HepG2 (cell line): Measurements from ENCODE around the gene MAN2C1. TPM values are rescaled to one million over a fixed set of nuclear protein-coding genes. Genes with fewer than 3 reads are reported as not detected.

ENCODE experiments used
- polyA plus RNA-seq, 8 experiments: library from polyadenylated mRNA; depleted of rRNA in 3 of 8; stranded (reverse) in 7 of 8; unstranded in 1 of 8; fragments of >200 nt; fragmentation: Illumina TruSeq in 4 of 8; extraction: Trizol in 4 of 8; gene quantifications; 2 replicates each; pipeline versions ENCODE4 v1.2.1 to v1.2.3, GENCODE V29; 2011 to 2016; ENCODE audit warnings: low read depth in 4 of 8, missing spikeins in 1 of 8, mixed read lengths in 1 of 8; ENCODE audit not compliant: insufficient read depth in 1 of 8
- total RNA-seq, 5 experiments: library from RNA; depleted of rRNA; stranded (reverse); fragments of >200 nt; fragmentation: Illumina TruSeq; extraction: Trizol; gene quantifications; 2 replicates each; pipeline ENCODE4 v1.2.3, GENCODE V29; 2016; ENCODE audit warnings: low read depth in 1 of 5
- TF ChIP-seq, protein P1 (sequence below): sonication (generic); formaldehyde crosslinking; IDR thresholded peaks from one replicate; pipeline ENCODE4 v1.5.1; 2020; ENCODE audit warnings: mild to moderate bottlenecking, missing genetic modification reagents; ENCODE audit errors: not compliant biosample characterization
- TF ChIP-seq, protein P2 (sequence below), 2 experiments: sonication (generic) in 1 of 2; formaldehyde crosslinking in 1 of 2; IDR thresholded peaks; 2 replicates each; pipeline versions ENCODE4 v1.6.1 to v1.9.0; 2014 to 2022; ENCODE audit warnings: antibody characterized with exemption in 1 of 2, borderline replicate concordance in 1 of 2, inconsistent platforms in 1 of 2, low read depth in 1 of 2, missing genetic modification reagents in 1 of 2
- TF ChIP-seq, protein P3 (sequence below): IDR thresholded peaks from 2 replicates; pipeline ENCODE4 v1.6.1; 2016

The MAN2C1 gene
- total and polyA plus RNA-seq, 2 of the 13 experiments (the other 11 are each of a cell fraction or from before 2014, with no cell fraction given) = 62.6 to 71.0 TPM

DNA sequence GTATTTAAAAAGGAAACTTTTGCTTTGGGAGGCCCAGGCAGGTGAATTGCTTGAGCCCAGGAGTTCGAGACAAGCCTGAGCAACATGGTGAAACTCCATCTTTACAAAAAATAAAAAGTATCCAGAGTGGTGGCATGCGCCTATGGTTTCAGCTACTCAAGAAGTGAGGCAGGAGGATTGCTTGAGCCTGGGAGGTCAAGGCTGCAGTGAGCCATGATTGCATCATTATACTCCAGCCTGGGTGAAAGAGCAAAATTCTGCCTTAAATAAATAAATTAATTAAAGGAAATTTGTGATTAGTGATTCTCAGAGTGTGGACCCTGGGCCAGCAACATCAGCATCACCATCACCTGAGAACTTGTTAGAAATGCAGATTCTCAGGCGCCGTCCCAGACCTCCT, 42.5 kb downstream of the MAN2C1 start (continued):
- TF ChIP-seq, protein P1, sequence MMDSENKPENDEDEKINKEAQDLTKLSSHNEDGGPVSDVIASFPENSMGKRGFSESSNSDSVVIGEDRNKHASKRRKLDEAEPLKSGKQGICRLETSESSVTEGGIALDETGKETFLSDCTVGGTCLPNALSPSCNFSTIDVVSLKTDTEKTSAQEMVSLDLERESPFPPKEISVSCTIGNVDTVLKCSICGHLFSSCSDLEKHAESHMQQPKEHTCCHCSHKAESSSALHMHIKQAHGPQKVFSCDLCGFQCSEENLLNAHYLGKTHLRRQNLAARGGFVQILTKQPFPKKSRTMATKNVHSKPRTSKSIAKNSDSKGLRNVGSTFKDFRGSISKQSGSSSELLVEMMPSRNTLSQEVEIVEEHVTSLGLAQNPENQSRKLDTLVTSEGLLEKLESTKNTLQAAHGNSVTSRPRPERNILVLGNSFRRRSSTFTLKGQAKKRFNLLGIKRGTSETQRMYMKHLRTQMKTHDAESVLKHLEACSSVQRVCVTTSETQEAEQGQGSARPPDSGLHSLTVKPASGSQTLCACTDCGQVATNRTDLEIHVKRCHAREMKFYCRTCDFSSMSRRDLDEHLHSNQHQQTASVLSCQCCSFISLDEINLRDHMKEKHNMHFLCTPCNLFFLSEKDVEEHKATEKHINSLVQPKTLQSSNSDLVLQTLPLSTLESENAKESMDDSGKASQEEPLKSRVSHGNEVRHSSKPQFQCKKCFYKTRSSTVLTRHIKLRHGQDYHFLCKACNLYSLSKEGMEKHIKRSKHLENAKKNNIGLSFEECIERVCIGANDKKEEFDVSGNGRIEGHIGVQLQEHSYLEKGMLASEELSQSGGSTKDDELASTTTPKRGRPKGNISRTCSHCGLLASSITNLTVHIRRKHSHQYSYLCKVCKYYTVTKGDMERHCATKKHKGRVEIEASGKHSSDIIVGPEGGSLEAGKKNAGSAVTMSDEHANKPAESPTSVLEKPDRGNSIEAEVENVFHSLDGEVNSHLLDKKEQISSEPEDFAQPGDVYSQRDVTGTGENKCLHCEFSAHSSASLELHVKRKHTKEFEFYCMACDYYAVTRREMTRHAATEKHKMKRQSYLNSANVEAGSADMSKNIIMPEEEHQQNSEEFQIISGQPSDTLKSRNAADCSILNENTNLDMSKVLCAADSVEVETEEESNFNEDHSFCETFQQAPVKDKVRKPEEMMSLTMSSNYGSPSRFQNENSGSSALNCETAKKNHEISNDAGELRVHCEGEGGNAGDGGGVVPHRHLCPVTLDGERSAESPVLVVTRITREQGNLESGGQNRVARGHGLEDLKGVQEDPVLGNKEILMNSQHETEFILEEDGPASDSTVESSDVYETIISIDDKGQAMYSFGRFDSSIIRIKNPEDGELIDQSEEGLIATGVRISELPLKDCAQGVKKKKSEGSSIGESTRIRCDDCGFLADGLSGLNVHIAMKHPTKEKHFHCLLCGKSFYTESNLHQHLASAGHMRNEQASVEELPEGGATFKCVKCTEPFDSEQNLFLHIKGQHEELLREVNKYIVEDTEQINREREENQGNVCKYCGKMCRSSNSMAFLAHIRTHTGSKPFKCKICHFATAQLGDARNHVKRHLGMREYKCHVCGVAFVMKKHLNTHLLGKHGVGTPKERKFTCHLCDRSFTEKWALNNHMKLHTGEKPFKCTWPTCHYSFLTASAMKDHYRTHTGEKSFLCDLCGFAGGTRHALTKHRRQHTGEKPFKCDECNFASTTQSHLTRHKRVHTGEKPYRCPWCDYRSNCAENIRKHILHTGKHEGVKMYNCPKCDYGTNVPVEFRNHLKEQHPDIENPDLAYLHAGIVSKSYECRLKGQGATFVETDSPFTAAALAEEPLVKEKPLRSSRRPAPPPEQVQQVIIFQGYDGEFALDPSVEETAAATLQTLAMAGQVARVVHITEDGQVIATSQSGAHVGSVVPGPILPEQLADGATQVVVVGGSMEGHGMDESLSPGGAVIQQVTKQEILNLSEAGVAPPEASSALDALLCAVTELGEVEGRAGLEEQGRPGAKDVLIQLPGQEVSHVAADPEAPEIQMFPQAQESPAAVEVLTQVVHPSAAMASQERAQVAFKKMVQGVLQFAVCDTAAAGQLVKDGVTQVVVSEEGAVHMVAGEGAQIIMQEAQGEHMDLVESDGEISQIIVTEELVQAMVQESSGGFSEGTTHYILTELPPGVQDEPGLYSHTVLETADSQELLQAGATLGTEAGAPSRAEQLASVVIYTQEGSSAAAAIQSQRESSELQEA (CRISPR knock-in tag) = no peak
- TF ChIP-seq, protein P2, sequence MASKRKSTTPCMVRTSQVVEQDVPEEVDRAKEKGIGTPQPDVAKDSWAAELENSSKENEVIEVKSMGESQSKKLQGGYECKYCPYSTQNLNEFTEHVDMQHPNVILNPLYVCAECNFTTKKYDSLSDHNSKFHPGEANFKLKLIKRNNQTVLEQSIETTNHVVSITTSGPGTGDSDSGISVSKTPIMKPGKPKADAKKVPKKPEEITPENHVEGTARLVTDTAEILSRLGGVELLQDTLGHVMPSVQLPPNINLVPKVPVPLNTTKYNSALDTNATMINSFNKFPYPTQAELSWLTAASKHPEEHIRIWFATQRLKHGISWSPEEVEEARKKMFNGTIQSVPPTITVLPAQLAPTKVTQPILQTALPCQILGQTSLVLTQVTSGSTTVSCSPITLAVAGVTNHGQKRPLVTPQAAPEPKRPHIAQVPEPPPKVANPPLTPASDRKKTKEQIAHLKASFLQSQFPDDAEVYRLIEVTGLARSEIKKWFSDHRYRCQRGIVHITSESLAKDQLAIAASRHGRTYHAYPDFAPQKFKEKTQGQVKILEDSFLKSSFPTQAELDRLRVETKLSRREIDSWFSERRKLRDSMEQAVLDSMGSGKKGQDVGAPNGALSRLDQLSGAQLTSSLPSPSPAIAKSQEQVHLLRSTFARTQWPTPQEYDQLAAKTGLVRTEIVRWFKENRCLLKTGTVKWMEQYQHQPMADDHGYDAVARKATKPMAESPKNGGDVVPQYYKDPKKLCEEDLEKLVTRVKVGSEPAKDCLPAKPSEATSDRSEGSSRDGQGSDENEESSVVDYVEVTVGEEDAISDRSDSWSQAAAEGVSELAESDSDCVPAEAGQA (IDR thresholded peaks at IDR 0.05; ENCODE audit: low read depth) = no peak
- TF ChIP-seq, protein P2 (CRISPR knock-in tag; IDR thresholded peaks at IDR 0.05; ENCODE audit: borderline replicate concordance) = no peak
- TF ChIP-seq, protein P3, sequence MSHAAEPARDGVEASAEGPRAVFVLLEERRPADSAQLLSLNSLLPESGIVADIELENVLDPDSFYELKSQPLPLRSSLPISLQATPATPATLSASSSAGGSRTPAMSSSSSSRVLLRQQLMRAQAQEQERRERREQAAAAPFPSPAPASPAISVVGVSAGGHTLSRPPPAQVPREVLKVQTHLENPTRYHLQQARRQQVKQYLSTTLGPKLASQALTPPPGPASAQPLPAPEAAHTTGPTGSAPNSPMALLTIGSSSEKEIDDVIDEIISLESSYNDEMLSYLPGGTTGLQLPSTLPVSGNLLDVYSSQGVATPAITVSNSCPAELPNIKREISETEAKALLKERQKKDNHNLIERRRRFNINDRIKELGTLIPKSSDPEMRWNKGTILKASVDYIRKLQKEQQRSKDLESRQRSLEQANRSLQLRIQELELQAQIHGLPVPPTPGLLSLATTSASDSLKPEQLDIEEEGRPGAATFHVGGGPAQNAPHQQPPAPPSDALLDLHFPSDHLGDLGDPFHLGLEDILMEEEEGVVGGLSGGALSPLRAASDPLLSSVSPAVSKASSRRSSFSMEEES (CRISPR knock-in tag) = no peak
- TF ChIP-seq, all 625 proteins: peak for 2
